ENCODE measurements around the gene PCED1B. TPM values are rescaled to one million over a fixed set of nuclear protein-coding genes. Genes with fewer than 3 reads are reported as not detected.
A peak's percentile ranks its signal among the peaks of the same experiment; 100 is the strongest.

The PCED1B gene
- total and polyA plus RNA-seq, 2 experiments from 2014 or later = 5.1 to 6.6 TPM

DNA sequence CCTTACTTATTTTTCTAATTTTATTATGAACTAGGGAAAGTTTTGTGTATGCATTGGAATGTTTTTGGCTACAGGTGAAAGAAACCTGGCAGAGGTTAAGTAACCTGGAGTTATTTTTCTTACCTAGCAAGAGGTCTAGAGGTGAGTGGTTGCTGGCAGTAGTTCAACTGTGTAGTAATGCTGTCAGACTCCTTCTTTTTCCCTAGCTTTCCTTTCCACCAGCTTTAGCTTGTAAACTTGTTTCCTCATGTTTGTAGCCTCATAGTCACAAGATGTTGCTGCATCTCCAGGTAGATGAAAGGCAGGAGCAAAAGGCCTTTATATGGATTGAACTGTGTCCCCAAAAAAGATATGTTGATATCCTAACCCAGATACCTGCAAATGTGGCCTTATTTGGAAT is 105.4 kb downstream of the PCED1B start:
- no peaks in the 10 kb centered on the region for H3K79me2 ChIP-seq (replicated peaks; ENCODE audit: insufficient read depth)
- no peak for ATAC-seq
- Mint-ChIP-seq H3K27me3 (ENCODE audit: insufficient read depth, low read depth, poor library complexity) (no peaks in the 10 kb centered on the region), H3K4me1 (peaks cover 9% of the 10 kb centered on the region), H3K36me3 (ENCODE audit: low read depth) (no peaks in the 10 kb centered on the region), H3K4me3 (no peak overlapping the region), H3K9me3 (no peaks in the 10 kb centered on the region), H3K27ac (no peak overlapping the region)
- no peak overlapping the region for H3K27ac ChIP-seq (ENCODE audit: low read depth)
- no peaks in the 10 kb centered on the region for H3F3A ChIP-seq (replicated peaks; ENCODE audit: low read depth)
- no peaks in the 10 kb centered on the region for H3K36me3 ChIP-seq (ENCODE audit: insufficient read depth)
- TF ChIP-seq, protein P1, sequence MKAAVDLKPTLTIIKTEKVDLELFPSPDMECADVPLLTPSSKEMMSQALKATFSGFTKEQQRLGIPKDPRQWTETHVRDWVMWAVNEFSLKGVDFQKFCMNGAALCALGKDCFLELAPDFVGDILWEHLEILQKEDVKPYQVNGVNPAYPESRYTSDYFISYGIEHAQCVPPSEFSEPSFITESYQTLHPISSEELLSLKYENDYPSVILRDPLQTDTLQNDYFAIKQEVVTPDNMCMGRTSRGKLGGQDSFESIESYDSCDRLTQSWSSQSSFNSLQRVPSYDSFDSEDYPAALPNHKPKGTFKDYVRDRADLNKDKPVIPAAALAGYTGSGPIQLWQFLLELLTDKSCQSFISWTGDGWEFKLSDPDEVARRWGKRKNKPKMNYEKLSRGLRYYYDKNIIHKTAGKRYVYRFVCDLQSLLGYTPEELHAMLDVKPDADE (IDR thresholded peaks at IDR 0.05) = no peak
- TF ChIP-seq, protein P2, sequence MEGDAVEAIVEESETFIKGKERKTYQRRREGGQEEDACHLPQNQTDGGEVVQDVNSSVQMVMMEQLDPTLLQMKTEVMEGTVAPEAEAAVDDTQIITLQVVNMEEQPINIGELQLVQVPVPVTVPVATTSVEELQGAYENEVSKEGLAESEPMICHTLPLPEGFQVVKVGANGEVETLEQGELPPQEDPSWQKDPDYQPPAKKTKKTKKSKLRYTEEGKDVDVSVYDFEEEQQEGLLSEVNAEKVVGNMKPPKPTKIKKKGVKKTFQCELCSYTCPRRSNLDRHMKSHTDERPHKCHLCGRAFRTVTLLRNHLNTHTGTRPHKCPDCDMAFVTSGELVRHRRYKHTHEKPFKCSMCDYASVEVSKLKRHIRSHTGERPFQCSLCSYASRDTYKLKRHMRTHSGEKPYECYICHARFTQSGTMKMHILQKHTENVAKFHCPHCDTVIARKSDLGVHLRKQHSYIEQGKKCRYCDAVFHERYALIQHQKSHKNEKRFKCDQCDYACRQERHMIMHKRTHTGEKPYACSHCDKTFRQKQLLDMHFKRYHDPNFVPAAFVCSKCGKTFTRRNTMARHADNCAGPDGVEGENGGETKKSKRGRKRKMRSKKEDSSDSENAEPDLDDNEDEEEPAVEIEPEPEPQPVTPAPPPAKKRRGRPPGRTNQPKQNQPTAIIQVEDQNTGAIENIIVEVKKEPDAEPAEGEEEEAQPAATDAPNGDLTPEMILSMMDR (conservative IDR thresholded peaks at IDR 0.05; ENCODE audit: low read depth in 2 of 2) = no peak
- TF ChIP-seq ZNF114 (CRISPR knock-in tag; IDR thresholded peaks at IDR 0.05) = no peak
- TF ChIP-seq STAT1 (IDR thresholded peaks at IDR 0.05; ENCODE audit: unreplicated experiment) = no peak
- TF ChIP-seq NANOG (IDR thresholded peaks at IDR 0.05; ENCODE audit: borderline replicate concordance) = no peak
- no peak for TF ChIP-seq EZH2phosphoT487 (IDR thresholded peaks at IDR 0.05; ENCODE audit: unreplicated experiment)
- TF ChIP-seq ZNF331 (CRISPR knock-in tag; IDR thresholded peaks at IDR 0.05; ENCODE audit: low read depth) = no peak
- TF ChIP-seq EZH2 (IDR thresholded peaks at IDR 0.05; ENCODE audit: low read depth, unreplicated experiment) = no peak
- no peak for TF ChIP-seq POLR2AphosphoS5 (IDR thresholded peaks at IDR 0.05; ENCODE audit: low read depth)
- TF ChIP-seq, protein P3, sequence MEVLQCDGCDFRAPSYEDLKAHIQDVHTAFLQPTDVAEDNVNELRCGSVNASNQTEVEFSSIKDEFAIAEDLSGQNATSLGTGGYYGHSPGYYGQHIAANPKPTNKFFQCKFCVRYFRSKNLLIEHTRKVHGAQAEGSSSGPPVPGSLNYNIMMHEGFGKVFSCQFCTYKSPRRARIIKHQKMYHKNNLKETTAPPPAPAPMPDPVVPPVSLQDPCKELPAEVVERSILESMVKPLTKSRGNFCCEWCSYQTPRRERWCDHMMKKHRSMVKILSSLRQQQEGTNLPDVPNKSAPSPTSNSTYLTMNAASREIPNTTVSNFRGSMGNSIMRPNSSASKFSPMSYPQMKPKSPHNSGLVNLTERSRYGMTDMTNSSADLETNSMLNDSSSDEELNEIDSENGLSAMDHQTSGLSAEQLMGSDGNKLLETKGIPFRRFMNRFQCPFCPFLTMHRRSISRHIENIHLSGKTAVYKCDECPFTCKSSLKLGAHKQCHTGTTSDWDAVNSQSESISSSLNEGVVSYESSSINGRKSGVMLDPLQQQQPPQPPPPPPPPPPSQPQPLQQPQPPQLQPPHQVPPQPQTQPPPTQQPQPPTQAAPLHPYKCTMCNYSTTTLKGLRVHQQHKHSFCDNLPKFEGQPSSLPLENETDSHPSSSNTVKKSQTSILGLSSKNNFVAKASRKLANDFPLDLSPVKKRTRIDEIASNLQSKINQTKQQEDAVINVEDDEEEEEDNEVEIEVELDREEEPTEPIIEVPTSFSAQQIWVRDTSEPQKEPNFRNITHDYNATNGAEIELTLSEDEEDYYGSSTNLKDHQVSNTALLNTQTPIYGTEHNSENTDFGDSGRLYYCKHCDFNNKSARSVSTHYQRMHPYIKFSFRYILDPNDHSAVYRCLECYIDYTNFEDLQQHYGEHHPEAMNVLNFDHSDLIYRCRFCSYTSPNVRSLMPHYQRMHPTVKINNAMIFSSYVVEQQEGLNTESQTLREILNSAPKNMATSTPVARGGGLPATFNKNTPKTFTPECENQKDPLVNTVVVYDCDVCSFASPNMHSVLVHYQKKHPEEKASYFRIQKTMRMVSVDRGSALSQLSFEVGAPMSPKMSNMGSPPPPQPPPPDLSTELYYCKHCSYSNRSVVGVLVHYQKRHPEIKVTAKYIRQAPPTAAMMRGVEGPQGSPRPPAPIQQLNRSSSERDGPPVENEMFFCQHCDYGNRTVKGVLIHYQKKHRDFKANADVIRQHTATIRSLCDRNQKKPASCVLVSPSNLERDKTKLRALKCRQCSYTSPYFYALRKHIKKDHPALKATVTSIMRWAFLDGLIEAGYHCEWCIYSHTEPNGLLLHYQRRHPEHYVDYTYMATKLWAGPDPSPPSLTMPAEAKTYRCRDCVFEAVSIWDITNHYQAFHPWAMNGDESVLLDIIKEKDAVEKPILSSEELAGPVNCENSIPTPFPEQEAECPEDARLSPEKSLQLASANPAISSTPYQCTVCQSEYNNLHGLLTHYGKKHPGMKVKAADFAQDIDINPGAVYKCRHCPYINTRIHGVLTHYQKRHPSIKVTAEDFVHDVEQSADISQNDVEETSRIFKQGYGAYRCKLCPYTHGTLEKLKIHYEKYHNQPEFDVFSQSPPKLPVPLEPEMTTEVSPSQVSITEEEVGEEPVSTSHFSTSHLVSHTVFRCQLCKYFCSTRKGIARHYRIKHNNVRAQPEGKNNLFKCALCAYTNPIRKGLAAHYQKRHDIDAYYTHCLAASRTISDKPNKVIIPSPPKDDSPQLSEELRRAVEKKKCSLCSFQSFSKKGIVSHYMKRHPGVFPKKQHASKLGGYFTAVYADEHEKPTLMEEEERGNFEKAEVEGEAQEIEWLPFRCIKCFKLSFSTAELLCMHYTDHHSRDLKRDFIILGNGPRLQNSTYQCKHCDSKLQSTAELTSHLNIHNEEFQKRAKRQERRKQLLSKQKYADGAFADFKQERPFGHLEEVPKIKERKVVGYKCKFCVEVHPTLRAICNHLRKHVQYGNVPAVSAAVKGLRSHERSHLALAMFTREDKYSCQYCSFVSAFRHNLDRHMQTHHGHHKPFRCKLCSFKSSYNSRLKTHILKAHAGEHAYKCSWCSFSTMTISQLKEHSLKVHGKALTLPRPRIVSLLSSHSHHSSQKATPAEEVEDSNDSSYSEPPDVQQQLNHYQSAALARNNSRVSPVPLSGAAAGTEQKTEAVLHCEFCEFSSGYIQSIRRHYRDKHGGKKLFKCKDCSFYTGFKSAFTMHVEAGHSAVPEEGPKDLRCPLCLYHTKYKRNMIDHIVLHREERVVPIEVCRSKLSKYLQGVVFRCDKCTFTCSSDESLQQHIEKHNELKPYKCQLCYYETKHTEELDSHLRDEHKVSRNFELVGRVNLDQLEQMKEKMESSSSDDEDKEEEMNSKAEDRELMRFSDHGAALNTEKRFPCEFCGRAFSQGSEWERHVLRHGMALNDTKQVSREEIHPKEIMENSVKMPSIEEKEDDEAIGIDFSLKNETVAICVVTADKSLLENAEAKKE (CRISPR knock-in tag; IDR thresholded peaks at IDR 0.05) = no peak
- no peak for TF ChIP-seq JUNB (IDR thresholded peaks at IDR 0.05; ENCODE audit: unreplicated experiment)
- TF ChIP-seq, protein P4, sequence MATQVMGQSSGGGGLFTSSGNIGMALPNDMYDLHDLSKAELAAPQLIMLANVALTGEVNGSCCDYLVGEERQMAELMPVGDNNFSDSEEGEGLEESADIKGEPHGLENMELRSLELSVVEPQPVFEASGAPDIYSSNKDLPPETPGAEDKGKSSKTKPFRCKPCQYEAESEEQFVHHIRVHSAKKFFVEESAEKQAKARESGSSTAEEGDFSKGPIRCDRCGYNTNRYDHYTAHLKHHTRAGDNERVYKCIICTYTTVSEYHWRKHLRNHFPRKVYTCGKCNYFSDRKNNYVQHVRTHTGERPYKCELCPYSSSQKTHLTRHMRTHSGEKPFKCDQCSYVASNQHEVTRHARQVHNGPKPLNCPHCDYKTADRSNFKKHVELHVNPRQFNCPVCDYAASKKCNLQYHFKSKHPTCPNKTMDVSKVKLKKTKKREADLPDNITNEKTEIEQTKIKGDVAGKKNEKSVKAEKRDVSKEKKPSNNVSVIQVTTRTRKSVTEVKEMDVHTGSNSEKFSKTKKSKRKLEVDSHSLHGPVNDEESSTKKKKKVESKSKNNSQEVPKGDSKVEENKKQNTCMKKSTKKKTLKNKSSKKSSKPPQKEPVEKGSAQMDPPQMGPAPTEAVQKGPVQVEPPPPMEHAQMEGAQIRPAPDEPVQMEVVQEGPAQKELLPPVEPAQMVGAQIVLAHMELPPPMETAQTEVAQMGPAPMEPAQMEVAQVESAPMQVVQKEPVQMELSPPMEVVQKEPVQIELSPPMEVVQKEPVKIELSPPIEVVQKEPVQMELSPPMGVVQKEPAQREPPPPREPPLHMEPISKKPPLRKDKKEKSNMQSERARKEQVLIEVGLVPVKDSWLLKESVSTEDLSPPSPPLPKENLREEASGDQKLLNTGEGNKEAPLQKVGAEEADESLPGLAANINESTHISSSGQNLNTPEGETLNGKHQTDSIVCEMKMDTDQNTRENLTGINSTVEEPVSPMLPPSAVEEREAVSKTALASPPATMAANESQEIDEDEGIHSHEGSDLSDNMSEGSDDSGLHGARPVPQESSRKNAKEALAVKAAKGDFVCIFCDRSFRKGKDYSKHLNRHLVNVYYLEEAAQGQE (IDR thresholded peaks at IDR 0.05; ENCODE audit: unreplicated experiment) = no peak
- no peak for TF ChIP-seq CREB1 (CRISPR knock-in tag; IDR thresholded peaks at IDR 0.05; ENCODE audit: low read depth)
- no peaks in the 10 kb centered on the region for H4K20me1 ChIP-seq (replicated peaks; ENCODE audit: insufficient read depth)
- no peak overlapping the region for H3K4me3 ChIP-seq
- peak overlapping the region; percentile 25 for H2AFZ ChIP-seq
- DNase-seq (ENCODE audit: low spot score) = no peak
- H3K27me3 ChIP-seq (ENCODE audit: insufficient read depth) = no peaks in the 10 kb centered on the region
- H3K4me2 ChIP-seq = no peak overlapping the region
- H3K4me1 ChIP-seq (ENCODE audit: insufficient read depth) = no peaks in the 10 kb centered on the region
- peaks cover 4% of the 10 kb centered on the region; the same call in 1 of the 2 replicates for H3K9me2 ChIP-seq (ENCODE audit: insufficient read depth)

Data from GM23338 (cell line).